Kidney epithelial cell (primary cell): ENCODE data around the gene FBXL13. TPM values are rescaled to one million over a fixed set of nuclear protein-coding genes. Genes with fewer than 3 reads are reported as not detected.
"Not testable (repeated sequence)": the region's sequence is repeated elsewhere in the genome, so short reads cannot be mapped to it uniquely, and the experiment has no call there.

Experiments used
- DNase-seq: peaks from one replicate; pipeline ENCODE4 v3.0.0-alpha.2; 2010; ENCODE audit warnings: low read depth
- H3K27me3 ChIP-seq: 2 replicates; pipeline ENCODE4 v1.6.0; 2011; ENCODE audit warnings: low read length; ENCODE audit not compliant: control insufficient read depth, insufficient read depth
- H3K36me3 ChIP-seq: 2 replicates; pipeline ENCODE4 v1.5.1; 2011; ENCODE audit warnings: low read length; ENCODE audit not compliant: control insufficient read depth, insufficient read depth
- H3K4me3 ChIP-seq: 2 replicates; pipeline ENCODE4 v1.5.1; 2011; ENCODE audit warnings: low read depth, mild to moderate bottlenecking, control low read depth, low read length
- CTCF ChIP-seq: IDR thresholded peaks from 2 replicates; pipeline ENCODE4 v1.5.1; 2011; ENCODE audit warnings: mild to moderate bottlenecking, moderate library complexity, low read length, control low read depth, inconsistent platforms; ENCODE audit not compliant: insufficient read depth, poor library complexity, severe bottlenecking
- total RNA-seq: library from RNA; depleted of rRNA; stranded (reverse); fragments of >200 nt; gene quantifications from 2 replicates; pipeline ENCODE4 v1.2.3, GENCODE V29; 2015

FBXL13 gene
- total RNA-seq, 1 donor from 2014 or later = 3.1 TPM

DNA sequence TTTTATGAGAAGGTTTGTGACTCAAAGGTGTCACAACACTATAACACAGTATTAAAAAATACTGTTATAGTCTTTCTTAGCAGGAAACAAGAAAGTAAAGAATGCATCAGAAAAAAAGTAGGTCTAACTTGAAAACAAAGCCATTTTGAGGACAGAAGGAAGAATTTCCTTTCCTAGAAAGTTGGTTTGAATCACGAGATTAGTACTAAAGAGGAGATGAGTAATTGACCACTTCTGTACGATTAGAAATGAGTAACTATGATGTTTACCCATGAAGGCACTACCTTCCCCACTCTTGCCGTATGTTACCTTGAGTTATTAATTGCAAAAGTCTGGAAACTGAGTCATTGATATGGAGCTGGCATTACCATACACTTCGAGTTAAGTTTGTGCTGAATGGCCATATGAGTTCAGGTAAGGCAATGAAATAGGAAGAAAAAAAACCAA, 260.5 kb downstream of the FBXL13 start:
- DNase-seq = peak; percentile 43
- TF ChIP-seq CTCF = no peak
- Histone ChIP-seq H3K27me3 (no peaks in the 10 kb centered on the region), H3K36me3 (no peaks in the 10 kb centered on the region), H3K4me3 (no peak overlapping the region)

- no peaks in the 10 kb centered on the region for H3K27me3 ChIP-seq
- no peak overlapping the region for H3K4me3 ChIP-seq
- no peak for TF ChIP-seq CTCF
- no peaks in the 10 kb centered on the region for H3K36me3 ChIP-seq
- no peak for DNase-seq
Measured at GRCh38 chr7:102813191-102814024, 261.2 kb downstream of the FBXL13 start.

- no peaks in the 10 kb centered on the region for H3K27me3 ChIP-seq
- no peaks in the 10 kb centered on the region for H3K36me3 ChIP-seq
- DNase-seq = no peak
- no peak overlapping the region for H3K4me3 ChIP-seq
- no peak for TF ChIP-seq CTCF
Measured at GRCh38 chr7:102811942-102812678, 262.5 kb downstream of the FBXL13 start.

GRCh38 chr7:102810916-102811315, 263.7 kb downstream of the FBXL13 start:
- no peak for DNase-seq

GRCh38 chr7:102806613-102807012, 268.0 kb downstream of the FBXL13 start:
- Histone ChIP-seq H3K4me3 (no peak overlapping the region), H3K36me3 (no peaks in the 10 kb centered on the region), H3K27me3 (no peaks in the 10 kb centered on the region)
- DNase-seq = no peak
- TF ChIP-seq CTCF = no peak

More at GRCh38 chr7:102810916-102811315, 263.7 kb downstream of the FBXL13 start:
- no peaks in the 10 kb centered on the region for H3K27me3 ChIP-seq
- TF ChIP-seq CTCF = no peak
- no peaks in the 10 kb centered on the region for H3K36me3 ChIP-seq
- no peak overlapping the region for H3K4me3 ChIP-seq

GRCh38 chr7:102795987-102796595, 278.5 kb downstream of the FBXL13 start:
- not testable (repeated sequence) for H3K36me3 ChIP-seq, H3K27me3 ChIP-seq, DNase-seq, H3K4me3 ChIP-seq

DNA sequence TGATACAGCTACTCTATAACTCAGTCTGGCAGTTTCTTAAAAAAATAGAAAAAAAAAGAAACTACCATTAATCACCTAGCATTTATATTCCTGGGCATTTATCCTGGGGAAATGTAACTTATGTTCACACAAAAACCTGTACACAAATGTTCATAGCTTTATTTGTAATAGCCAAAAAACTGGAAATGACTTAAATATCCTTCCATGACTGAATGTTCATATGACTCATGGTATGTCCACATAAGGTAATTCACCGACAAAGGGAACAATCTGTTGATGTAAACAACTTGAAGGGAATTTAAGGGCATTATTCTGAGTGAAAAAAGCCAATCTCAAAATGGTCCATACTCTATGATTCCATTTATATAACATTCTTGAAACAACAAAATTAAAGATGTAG, 280.0 kb downstream of the FBXL13 start:
- not testable (repeated sequence) for H3K27me3 ChIP-seq, H3K36me3 ChIP-seq, DNase-seq, H3K4me3 ChIP-seq

DNA sequence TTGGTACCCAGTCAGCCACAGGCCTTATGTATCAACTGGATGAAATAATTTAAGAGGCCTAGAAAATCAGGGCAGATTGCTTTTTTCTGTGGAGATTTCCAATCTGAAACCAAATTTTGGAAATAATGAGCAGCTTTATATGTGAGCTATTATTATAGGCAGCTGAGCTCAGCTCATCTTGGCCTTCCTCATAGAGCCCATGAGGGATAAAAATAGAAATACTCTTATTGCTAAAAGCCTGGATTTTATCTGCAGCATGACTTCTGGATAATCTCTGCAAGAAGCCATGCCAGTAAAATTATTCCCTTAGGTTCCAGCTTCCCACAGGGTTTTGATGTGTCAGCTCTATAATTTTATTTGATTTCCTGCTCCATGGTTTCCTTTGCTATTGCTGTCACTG, 282.8 kb downstream of the FBXL13 start:
- not testable (repeated sequence) for H3K4me3 ChIP-seq, H3K36me3 ChIP-seq, H3K27me3 ChIP-seq, DNase-seq

GRCh38 chr7:102791367-102791766, 283.2 kb downstream of the FBXL13 start:
- not testable (repeated sequence) for H3K4me3 ChIP-seq, H3K27me3 ChIP-seq, H3K36me3 ChIP-seq, DNase-seq
